DMS79 (cell line): ENCODE results near the gene EXOC6.

Experiments used
- DNase-seq: peaks from one replicate; lab custom pipeline; 2025; lab: John Stamatoyannopoulos, UW

EXOC6 gene

GRCh38 chr10:93023013-93023650, 174.8 kb downstream of the EXOC6 start:
- no peak for DNase-seq

GRCh38 chr10:93026072-93026471, 177.8 kb downstream of the EXOC6 start:
- DNase-seq, result no peak

GRCh38 chr10:93027508-93027907, 179.2 kb downstream of the EXOC6 start:
- DNase-seq, result no peak

GRCh38 chr10:93028883-93029282, 180.6 kb downstream of the EXOC6 start:
- no peak for DNase-seq

GRCh38 chr10:93030409-93030808, 182.1 kb downstream of the EXOC6 start:
- DNase-seq, result no peak

GRCh38 chr10:93032105-93032808, 183.9 kb downstream of the EXOC6 start:
- DNase-seq, result no peak

- no peak for DNase-seq
Measured at GRCh38 chr10:93032809-93033137, 184.5 kb downstream of the EXOC6 start.

- DNase-seq, result no peak
Measured at GRCh38 chr10:93034426-93034825, 186.1 kb downstream of the EXOC6 start.

GRCh38 chr10:93039110-93039509, 190.8 kb downstream of the EXOC6 start:
- DNase-seq, result no peak

- DNase-seq, result no peak
Measured at GRCh38 chr10:93039721-93040120, 191.4 kb downstream of the EXOC6 start.

GRCh38 chr10:93054486-93054885, 206.2 kb downstream of the EXOC6 start:
- DNase-seq, result no peak

- DNase-seq, result no peak
Measured at GRCh38 chr10:93058139-93058538, 209.8 kb downstream of the EXOC6 start.

GRCh38 chr10:93059975-93060886, 211.9 kb downstream of the EXOC6 start, which contains the start of gene CYP26C1:
TSS of gene CYP26C1 (plus strand) at chr10:93060798. CDS start at chr10:93061264, 466 bp downstream.
- DNase-seq, result no peak

- DNase-seq, result no peak
Measured at GRCh38 chr10:93060887-93061593, 212.7 kb downstream of the EXOC6 start.

GRCh38 chr10:93061594-93062513, 213.5 kb downstream of the EXOC6 start:
- no peak for DNase-seq

- no peak for DNase-seq
Measured at GRCh38 chr10:93062514-93063143, 214.3 kb downstream of the EXOC6 start.

- no peak for DNase-seq
Measured at GRCh38 chr10:93063144-93063976, 215.0 kb downstream of the EXOC6 start.

GRCh38 chr10:93063977-93064660, 215.8 kb downstream of the EXOC6 start:
- no peak for DNase-seq
